IMR-90 (cell line): ENCODE data around the gene GGCT. TPM values are rescaled to one million over a fixed set of nuclear protein-coding genes. Genes with fewer than 3 reads are reported as not detected.

Source experiments
- ATAC-seq: fragments of 200-7000 bp; cut with Tn5 transposase; 2 replicates; pipeline ENCODE4 v1.9.1; 2020; ENCODE audit warnings: low read depth, mild to moderate bottlenecking, moderate library complexity
- BruUV-seq: library from RNA; stranded (reverse); fragments of 400-500 nt; replicated peaks from 2 replicates; lab custom pipeline; 2021; lab: Mats Ljungman, UMichigan
- CTCF ChIA-PET: fragments of 300-600 bp; formaldehyde crosslinking; extraction: SDS; loops from one replicate; lab custom pipeline; 2021; ENCODE audit warnings: antibody characterized with exemption; lab: Yijun Ruan, JAX
- POLR2A ChIA-PET: fragments of 300-600 bp; sonication (Branson Sonifier 250); formaldehyde crosslinking; loops from one replicate; lab custom pipeline; 2022; ENCODE audit warnings: antibody characterized with exemption; ENCODE audit not compliant: unreplicated experiment; lab: Charles Lee
- DNase-seq: peaks from one replicate; pipeline ENCODE4 v3.0.0; 2013
- H2AFZ ChIP-seq: replicated peaks from 2 replicates; pipeline ENCODE3; 2013; ENCODE audit warnings: low read length, mild to moderate bottlenecking; ENCODE audit not compliant: poor library complexity
- H2AK5ac ChIP-seq: 2 replicates; pipeline ENCODE4 v1.6.1; 2013; ENCODE audit warnings: low read depth, low read length, inconsistent platforms
- H2AK9ac ChIP-seq: replicated peaks from 2 replicates; pipeline ENCODE3; 2013; ENCODE audit warnings: mild to moderate bottlenecking, low read depth, low read length, moderate library complexity; ENCODE audit not compliant: poor library complexity
- H2BK120ac ChIP-seq: 2 replicates; pipeline ENCODE4 v1.6.1; 2013; ENCODE audit warnings: low read depth, low read length, inconsistent platforms
- H2BK15ac ChIP-seq: 3 replicates; pipeline ENCODE4 v1.6.1; 2013; ENCODE audit warnings: low read depth, low read length, inconsistent platforms
- H2BK20ac ChIP-seq: 2 replicates; pipeline ENCODE4 v1.6.1; 2013; ENCODE audit warnings: low read depth, mild to moderate bottlenecking, inconsistent platforms, low read length, moderate library complexity
- H2BK5ac ChIP-seq: 2 replicates; pipeline ENCODE4 v1.6.1; 2013; ENCODE audit warnings: mild to moderate bottlenecking, low read depth, low read length, inconsistent platforms; ENCODE audit not compliant: poor library complexity, severe bottlenecking
- H3K14ac ChIP-seq: replicated peaks from 2 replicates; pipeline ENCODE4 v1.6.1; 2013; ENCODE audit warnings: low read depth, low read length, inconsistent platforms
- H3K18ac ChIP-seq: 2 replicates; pipeline ENCODE4 v1.6.1; 2013; ENCODE audit warnings: low read depth, low read length, control low read depth
- H3K23ac ChIP-seq: 2 replicates; pipeline ENCODE4 v1.6.1; 2013; ENCODE audit warnings: low read depth, low read length, inconsistent platforms
- H3K27ac ChIP-seq: 2 replicates; pipeline ENCODE4 v1.5.1; 2013; ENCODE audit warnings: mild to moderate bottlenecking, control low read depth, low read length; ENCODE audit not compliant: insufficient read depth
- H3K27me3 ChIP-seq: 2 replicates; pipeline ENCODE4 v1.6.1; 2013; ENCODE audit warnings: low read length; ENCODE audit not compliant: control insufficient read depth, insufficient read depth
- H3K36me3 ChIP-seq: 2 replicates; pipeline ENCODE4 v1.6.1; 2013; ENCODE audit warnings: low read length, mixed read lengths; ENCODE audit not compliant: control insufficient read depth, insufficient read depth
- H3K4ac ChIP-seq: 2 replicates; pipeline ENCODE4 v1.6.1; 2013; ENCODE audit warnings: low read depth, low read length, inconsistent platforms
- H3K4me1 ChIP-seq: 2 replicates; pipeline ENCODE4 v1.6.1; 2013; ENCODE audit warnings: low read length, mixed read lengths; ENCODE audit not compliant: control insufficient read depth, insufficient read depth
- H3K4me2 ChIP-seq: 2 replicates; pipeline ENCODE4 v1.6.1; 2013; ENCODE audit warnings: low read depth, mild to moderate bottlenecking, control low read depth, low read length, moderate library complexity
- H3K4me3 ChIP-seq: 2 replicates; pipeline ENCODE4 v1.5.1; 2013; ENCODE audit warnings: low read depth, mild to moderate bottlenecking, control low read depth, low read length, moderate library complexity; ENCODE audit not compliant: insufficient read depth
- H3K56ac ChIP-seq: 2 replicates; pipeline ENCODE4 v1.6.1; 2013; ENCODE audit warnings: low read length, inconsistent platforms; ENCODE audit not compliant: insufficient read depth; ENCODE audit errors: extremely low read depth
- H3K79me1 ChIP-seq, 2 experiments: 2 replicates each; pipeline ENCODE4 v1.6.1; 2013; ENCODE audit warnings: low read length in 2 of 2, inconsistent platforms in 1 of 2, low read depth in 1 of 2
- H3K9ac ChIP-seq: 2 replicates; pipeline ENCODE4 v1.6.1; 2013; ENCODE audit warnings: low read depth, low read length, control low read depth
- H3K9me1 ChIP-seq: 2 replicates; pipeline ENCODE4 v1.6.1; 2013; ENCODE audit warnings: low read length, inconsistent platforms; ENCODE audit not compliant: insufficient read depth
- H3K9me3 ChIP-seq: 2 replicates; pipeline ENCODE4 v1.6.1; 2013; ENCODE audit warnings: low read length; ENCODE audit not compliant: control insufficient read depth, insufficient read depth
- H4K20me1 ChIP-seq: 2 replicates; pipeline ENCODE4 v1.6.1; 2013; ENCODE audit warnings: low read length, inconsistent platforms; ENCODE audit not compliant: insufficient read depth
- H4K5ac ChIP-seq: 2 replicates; pipeline ENCODE4 v1.6.1; 2013; ENCODE audit warnings: mild to moderate bottlenecking, low read depth, low read length, control low read depth
- H4K8ac ChIP-seq, 2 experiments: 2 replicates each; pipeline ENCODE4 v1.6.1; 2013; ENCODE audit warnings: low read depth in 2 of 2, low read length in 2 of 2, control low read depth in 1 of 2, inconsistent platforms in 1 of 2
- H4K91ac ChIP-seq: 2 replicates; pipeline ENCODE4 v1.6.1; 2013; ENCODE audit warnings: low read depth, low read length, inconsistent platforms; ENCODE audit not compliant: insufficient read depth
- CEBPB ChIP-seq: IDR thresholded peaks from 2 replicates; pipeline ENCODE4 v1.6.1; 2012; ENCODE audit warnings: low read depth, low read length, improper control_type of control experiment
- FOS ChIP-seq: fragments of 150-350 bp; IDR thresholded peaks from 2 replicates; pipeline ENCODE4 v1.6.1; 2016; ENCODE audit warnings: low read depth, low read length
- MAFK ChIP-seq: IDR thresholded peaks from 2 replicates; pipeline ENCODE4 v1.6.1; 2012; ENCODE audit warnings: low read depth, low read length, improper control_type of control experiment
- WGBS, 2 experiments: methylation state at CpG; one replicate each; pipeline versions ENCODE4 v1.1.5 to v1.1.7; 2013; ENCODE audit warnings: missing lambda C conversion rate in 2 of 2; ENCODE audit not compliant: insufficient read length in 1 of 2; ENCODE audit errors: extremely low coverage in 2 of 2; 5-methylcytosine and 5-hydroxymethylcytosine counted together
- dilution Hi-C: fragments of 300-500 bp; cut with HindIII; formaldehyde crosslinking; loops from one replicate; pipeline ENCODE4 v1.14.3; 2018; ENCODE audit warnings: low sequenced_read_pairs; ENCODE audit not compliant: unreplicated experiment
- in situ Hi-C: fragments of 300-500 bp; cut with MboI; formaldehyde crosslinking; loops from 3 replicates; pipeline ENCODE4 v1.14.3; 2019; ENCODE audit warnings: low sequenced_read_pairs, inconsistent platforms, mixed read lengths
- intact Hi-C: fragments of 100-400 bp; cut with micrococcal nuclease; formaldehyde crosslinking; loops from 2 replicates; pipeline ENCODE4 v1.10.0; 2022
- polyA plus RNA-seq, 3 experiments: library from polyadenylated mRNA; depleted of rRNA; stranded (reverse); fragments of >200 nt; gene quantifications; 2 replicates each; pipeline ENCODE4 v1.2.3, GENCODE V29; 2012; ENCODE audit warnings: low replicate concordance in 1 of 3
- total RNA-seq: library from RNA; depleted of rRNA; stranded (reverse); fragments of >200 nt; gene quantifications from 2 replicates; pipeline ENCODE4 v1.2.3, GENCODE V29; 2012

GGCT gene
- total and polyA plus RNA-seq, 2 of the 4 experiments (the other 2 are of a cell fraction) = 12.0 to 18.6 TPM

GRCh38 chr7:30472784-30473775 is 31.5 kb downstream of the GGCT start:
- Histone ChIP-seq H4K20me1 (peaks cover 9% of the 10 kb centered on the region), H3K9me1 (peaks cover 26% of the 10 kb centered on the region), H3K79me1 (peaks cover 15 to 82% of the 10 kb centered on the region in 2 experiments), H4K8ac (no peak overlapping the region), H2AK9ac (no peak overlapping the region), H3K9me3 (no peaks in the 10 kb centered on the region), H3K14ac (peak overlapping the region; percentile 23; the same call in 1 of the 2 replicates), H3K9ac (no peak overlapping the region), H2BK20ac (no peak overlapping the region), H4K91ac (no peak overlapping the region), H3K4me1 (peaks cover 33% of the 10 kb centered on the region), H3K27ac (no peak overlapping the region), H3K4ac (no peak overlapping the region), H2AFZ (no peak overlapping the region), H3K4me3 (no peak overlapping the region), H3K36me3 (no peaks in the 10 kb centered on the region), H3K27me3 (no peaks in the 10 kb centered on the region), H4K5ac (no peak overlapping the region), H2BK120ac (no peak overlapping the region), H2BK15ac (no peak overlapping the region), H3K56ac (no peak overlapping the region), H3K23ac (no peak overlapping the region), H2BK5ac (no peak overlapping the region), H3K18ac (no peak overlapping the region), H3K4me2 (no peak overlapping the region), H2AK5ac (peak overlapping the region; percentile 0; the same call in 1 of the 2 replicates)
- TF ChIP-seq MAFK (no peak), CEBPB (peak; percentile 43; the same call in 1 of the 2 replicates), FOS (no peak)
- POLR2A ChIA-PET = no interaction called here
- no peak for ATAC-seq
- no CpG with 5 or more reads among the region's 4 CpGs for WGBS, 2 experiments
- BruUV-seq = no TSS peak
- DNase-seq = peak; percentile 70
- dilution Hi-C loops = no loop called here
- intact Hi-C loops = no loop called here
- CTCF ChIA-PET = no interaction called here
- in situ Hi-C loops = no loop called here
